Measurements from ENCODE around the gene STRIP2.
"Not testable (repeated sequence)": the region's sequence is repeated elsewhere in the genome, so short reads cannot be mapped to it uniquely, and the experiment has no call there.

The STRIP2 gene

DNA sequence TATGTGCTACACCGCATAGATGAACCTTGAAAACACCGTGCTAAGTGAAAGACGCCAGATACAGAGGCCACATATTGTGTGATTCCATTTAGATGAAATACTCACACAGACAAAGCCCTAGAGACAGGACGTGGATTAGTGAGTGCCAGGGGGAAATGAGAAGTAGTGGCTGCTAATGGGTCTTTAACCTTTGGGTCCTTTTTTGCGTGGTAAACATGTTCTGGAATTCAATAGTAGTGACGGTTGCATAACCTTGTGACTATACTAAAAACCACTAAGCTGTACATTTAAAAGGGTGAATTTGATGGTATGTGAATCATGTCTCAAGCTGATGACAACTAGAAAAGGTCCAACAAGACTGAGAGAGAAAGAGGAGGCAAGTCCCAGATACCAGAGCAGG lies 83.7 kb downstream of the STRIP2 start:
- no peak overlapping the region for H3K9ac ChIP-seq (ENCODE audit: low read depth, low read length)
- H3K27ac ChIP-seq (ENCODE audit: low read depth, low read length), result no peak overlapping the region

GRCh38 chr7:129519464-129519863 lies 85.2 kb downstream of the STRIP2 start:
- H3K9me3 ChIP-seq (ENCODE audit: control insufficient read depth, insufficient read depth, low read length), result no peaks in the 10 kb centered on the region
- no peak overlapping the region for H3K4me3 ChIP-seq (ENCODE audit: low read depth, low read length)
- H3K27ac ChIP-seq (ENCODE audit: low read depth, low read length), result no peak overlapping the region

More for the DNA sequence above, 83.7 kb downstream of the STRIP2 start:
- no peaks in the 10 kb centered on the region for H3K36me3 ChIP-seq (ENCODE audit: control insufficient read depth, insufficient read depth, low read length)
- no peaks in the 10 kb centered on the region for H3K27me3 ChIP-seq (ENCODE audit: control insufficient read depth, insufficient read depth, low read length)
- peaks cover 21% of the 10 kb centered on the region for H3K4me1 ChIP-seq (ENCODE audit: control insufficient read depth, insufficient read depth, low read length)
- no peaks in the 10 kb centered on the region for H3K9me3 ChIP-seq (ENCODE audit: control insufficient read depth, insufficient read depth, low read length)
- no peak overlapping the region for H3K4me3 ChIP-seq (ENCODE audit: low read depth, low read length)

DNA sequence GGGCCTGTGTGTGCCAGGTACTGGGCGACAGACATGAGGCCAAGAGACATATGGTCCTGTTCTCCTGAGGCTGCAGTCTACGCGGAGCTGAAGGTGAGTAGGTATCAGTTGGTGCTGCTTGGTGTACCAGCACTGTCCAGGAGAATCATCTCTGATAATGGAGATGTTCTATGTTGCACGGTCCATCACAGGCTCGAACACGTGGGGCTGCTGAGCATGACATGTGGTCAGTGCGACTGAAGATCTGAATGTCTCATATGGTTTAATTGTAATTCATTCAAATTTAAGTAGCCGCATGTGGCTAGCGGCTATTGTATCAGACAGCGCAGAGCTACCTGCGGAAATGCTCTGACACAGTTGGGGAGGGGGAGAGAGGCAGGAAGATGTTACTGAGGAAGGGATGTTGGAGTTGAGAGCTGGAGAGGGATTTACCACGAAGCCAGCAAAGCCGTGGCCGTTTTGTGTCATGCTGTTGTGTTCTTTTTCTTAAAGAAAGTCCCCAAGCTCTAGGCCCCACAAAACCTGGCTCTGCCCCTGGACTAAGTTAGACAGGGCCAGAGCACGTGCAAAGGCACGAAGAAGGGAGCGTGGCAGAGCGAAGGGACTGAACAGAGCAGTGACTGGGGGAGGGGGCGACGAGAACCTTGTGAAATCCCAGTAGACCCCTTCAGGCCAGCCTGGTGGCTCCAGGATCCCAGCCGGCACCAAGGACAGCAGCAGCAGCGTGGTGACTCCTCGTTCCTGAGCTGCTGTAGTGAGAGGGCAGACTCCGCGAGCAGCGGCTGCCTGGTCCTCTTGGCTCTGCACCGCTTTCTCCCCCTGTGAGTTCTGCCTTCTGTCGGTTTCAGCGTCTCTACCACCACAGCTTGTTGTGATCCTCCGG lies 88.1 kb downstream of the STRIP2 start:
- no peaks in the 10 kb centered on the region for H3K36me3 ChIP-seq (ENCODE audit: control insufficient read depth, insufficient read depth, low read length)
- H3K9me3 ChIP-seq (ENCODE audit: control insufficient read depth, insufficient read depth, low read length), result no peaks in the 10 kb centered on the region
- no peaks in the 10 kb centered on the region for H3K27me3 ChIP-seq (ENCODE audit: control insufficient read depth, insufficient read depth, low read length)
- H3K4me1 ChIP-seq (ENCODE audit: control insufficient read depth, insufficient read depth, low read length), result peaks cover 11% of the 10 kb centered on the region
- no peak overlapping the region for H3K9ac ChIP-seq (ENCODE audit: low read depth, low read length)
- H3K4me3 ChIP-seq (ENCODE audit: low read depth, low read length), result no peak overlapping the region
- H3K27ac ChIP-seq (ENCODE audit: low read depth, low read length), result no peak overlapping the region

More at GRCh38 chr7:129519464-129519863, 85.2 kb downstream of the STRIP2 start:
- Histone ChIP-seq H3K36me3 (ENCODE audit: control insufficient read depth, insufficient read depth, low read length) (no peaks in the 10 kb centered on the region), H3K9ac (ENCODE audit: low read depth, low read length) (no peak overlapping the region; the same call in 1 of the 2 replicates), H3K4me1 (ENCODE audit: control insufficient read depth, insufficient read depth, low read length) (peaks cover 17% of the 10 kb centered on the region), H3K27me3 (ENCODE audit: control insufficient read depth, insufficient read depth, low read length) (no peaks in the 10 kb centered on the region)

DNA sequence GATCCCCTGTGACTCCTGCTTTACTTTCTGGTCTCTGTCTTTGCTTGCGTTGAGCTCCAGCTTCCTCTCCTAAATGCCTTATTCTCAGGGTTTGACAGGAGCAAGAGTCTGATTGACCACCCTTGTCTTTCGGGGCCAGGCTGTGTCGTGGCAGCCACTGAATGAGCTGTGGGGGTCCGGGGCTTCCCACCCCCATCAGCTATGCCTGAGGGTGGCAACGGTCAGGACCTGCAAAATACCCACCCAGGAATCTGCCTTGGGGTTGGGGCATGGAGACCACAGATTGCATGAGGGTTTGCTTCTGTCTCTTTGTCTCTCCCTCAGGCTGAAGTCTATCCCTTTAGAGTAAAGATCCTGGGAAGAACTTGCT lies 88.7 kb downstream of the STRIP2 start:
- Histone ChIP-seq H3K4me1 (ENCODE audit: control insufficient read depth, insufficient read depth, low read length) (peaks cover 11% of the 10 kb centered on the region), H3K9ac (ENCODE audit: low read depth, low read length) (no peak overlapping the region), H3K4me3 (ENCODE audit: low read depth, low read length) (no peak overlapping the region), H3K9me3 (ENCODE audit: control insufficient read depth, insufficient read depth, low read length) (no peaks in the 10 kb centered on the region), H3K36me3 (ENCODE audit: control insufficient read depth, insufficient read depth, low read length) (no peaks in the 10 kb centered on the region), H3K27me3 (ENCODE audit: control insufficient read depth, insufficient read depth, low read length) (no peaks in the 10 kb centered on the region), H3K27ac (ENCODE audit: low read depth, low read length) (no peak overlapping the region)

GRCh38 chr7:129523924-129524323 lies 89.7 kb downstream of the STRIP2 start:
- no peaks in the 10 kb centered on the region for H3K36me3 ChIP-seq (ENCODE audit: control insufficient read depth, insufficient read depth, low read length)
- no peak overlapping the region for H3K4me3 ChIP-seq (ENCODE audit: low read depth, low read length)
- H3K27ac ChIP-seq (ENCODE audit: low read depth, low read length), result no peak overlapping the region

GRCh38 chr7:129524405-129524804 lies 90.2 kb downstream of the STRIP2 start:
- H3K9ac ChIP-seq (ENCODE audit: low read depth, low read length); H3K9me3 ChIP-seq (ENCODE audit: control insufficient read depth, insufficient read depth, low read length); H3K27me3 ChIP-seq (ENCODE audit: control insufficient read depth, insufficient read depth, low read length); H3K4me3 ChIP-seq (ENCODE audit: low read depth, low read length); H3K36me3 ChIP-seq (ENCODE audit: control insufficient read depth, insufficient read depth, low read length); H3K27ac ChIP-seq (ENCODE audit: low read depth, low read length): not testable (repeated sequence)
- H3K4me1 ChIP-seq (ENCODE audit: control insufficient read depth, insufficient read depth, low read length), result peaks cover 11% of the 10 kb centered on the region

More at GRCh38 chr7:129523924-129524323, 89.7 kb downstream of the STRIP2 start:
- H3K27me3 ChIP-seq (ENCODE audit: control insufficient read depth, insufficient read depth, low read length), result no peaks in the 10 kb centered on the region
- H3K4me1 ChIP-seq (ENCODE audit: control insufficient read depth, insufficient read depth, low read length), result peaks cover 11% of the 10 kb centered on the region
- no peak overlapping the region for H3K9ac ChIP-seq (ENCODE audit: low read depth, low read length)
- H3K9me3 ChIP-seq (ENCODE audit: control insufficient read depth, insufficient read depth, low read length), result no peaks in the 10 kb centered on the region

- Histone ChIP-seq H3K36me3 (ENCODE audit: control insufficient read depth, insufficient read depth, low read length) (no peaks in the 10 kb centered on the region), H3K27me3 (ENCODE audit: control insufficient read depth, insufficient read depth, low read length) (no peaks in the 10 kb centered on the region), H3K4me1 (ENCODE audit: control insufficient read depth, insufficient read depth, low read length) (peaks cover 5% of the 10 kb centered on the region; the same call in 1 of the 2 replicates), H3K9me3 (ENCODE audit: control insufficient read depth, insufficient read depth, low read length) (no peaks in the 10 kb centered on the region), H3K9ac (ENCODE audit: low read depth, low read length) (no peak overlapping the region), H3K27ac (ENCODE audit: low read depth, low read length) (no peak overlapping the region), H3K4me3 (ENCODE audit: low read depth, low read length) (no peak overlapping the region)
Observed at GRCh38 chr7:129525225-129525862, 91.1 kb downstream of the STRIP2 start.

DNA sequence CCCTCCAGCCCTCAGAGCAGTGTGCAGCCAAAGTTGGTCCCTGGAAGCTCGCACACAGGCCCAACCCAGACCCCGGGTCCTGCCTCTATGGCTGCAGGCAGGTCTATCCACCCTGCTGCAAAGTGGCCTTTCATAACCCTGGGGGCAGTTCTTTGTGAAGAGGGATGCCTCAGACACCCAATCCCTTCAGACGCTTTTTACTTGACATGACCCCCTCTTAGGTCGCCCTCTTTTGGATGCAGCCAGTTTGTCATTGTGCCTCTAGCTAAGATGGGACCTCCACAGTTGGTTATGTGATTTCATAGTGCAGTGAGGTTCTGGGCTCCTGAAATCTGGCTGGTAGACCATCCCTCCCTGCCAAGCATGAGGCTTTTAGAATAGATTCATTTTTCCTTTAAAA lies 95.4 kb downstream of the STRIP2 start:
- Histone ChIP-seq H3K27ac (ENCODE audit: low read depth, low read length) (no peak overlapping the region), H3K9me3 (ENCODE audit: control insufficient read depth, insufficient read depth, low read length) (no peaks in the 10 kb centered on the region), H3K4me3 (ENCODE audit: low read depth, low read length) (no peak overlapping the region), H3K4me1 (ENCODE audit: control insufficient read depth, insufficient read depth, low read length) (peaks cover 5% of the 10 kb centered on the region), H3K27me3 (ENCODE audit: control insufficient read depth, insufficient read depth, low read length) (no peaks in the 10 kb centered on the region), H3K9ac (ENCODE audit: low read depth, low read length) (no peak overlapping the region), H3K36me3 (ENCODE audit: control insufficient read depth, insufficient read depth, low read length) (no peaks in the 10 kb centered on the region)

DNA sequence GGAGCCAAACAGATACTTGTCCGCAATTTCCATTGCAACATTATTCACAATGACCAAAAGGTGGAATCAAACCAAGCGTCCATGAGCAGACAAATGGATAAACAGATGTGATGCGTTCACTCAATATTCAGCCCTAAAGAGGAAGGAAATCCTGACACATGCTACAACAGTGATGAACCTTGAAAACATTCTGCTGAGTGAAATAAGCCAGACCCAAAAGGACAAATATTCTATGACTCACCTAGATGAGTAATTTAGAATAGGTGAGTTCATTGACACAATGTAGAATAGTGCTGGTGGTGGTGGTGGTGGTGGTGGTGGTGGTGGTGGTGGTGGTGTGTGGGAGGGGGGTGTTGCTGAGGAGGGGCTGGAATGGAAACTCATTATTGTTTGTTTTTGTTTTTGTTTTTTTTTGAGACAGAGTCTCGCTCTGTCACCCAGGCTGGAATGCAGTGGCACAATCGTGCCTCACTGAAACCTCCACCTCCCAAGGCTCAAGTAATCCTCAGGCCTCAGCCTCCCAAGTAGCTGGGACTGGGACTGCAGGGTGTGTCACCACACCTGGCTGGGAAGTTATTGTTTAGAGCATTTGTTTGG lies 96.7 kb downstream of the STRIP2 start:
- Histone ChIP-seq H3K36me3 (ENCODE audit: control insufficient read depth, insufficient read depth, low read length) (no peaks in the 10 kb centered on the region), H3K27ac (ENCODE audit: low read depth, low read length) (no peak overlapping the region), H3K27me3 (ENCODE audit: control insufficient read depth, insufficient read depth, low read length) (no peaks in the 10 kb centered on the region), H3K4me3 (ENCODE audit: low read depth, low read length) (no peak overlapping the region), H3K9ac (ENCODE audit: low read depth, low read length) (no peak overlapping the region), H3K4me1 (ENCODE audit: control insufficient read depth, insufficient read depth, low read length) (peaks cover 5% of the 10 kb centered on the region), H3K9me3 (ENCODE audit: control insufficient read depth, insufficient read depth, low read length) (no peaks in the 10 kb centered on the region)

- no peaks in the 10 kb centered on the region for H3K27me3 ChIP-seq (ENCODE audit: control insufficient read depth, insufficient read depth, low read length)
- H3K36me3 ChIP-seq (ENCODE audit: control insufficient read depth, insufficient read depth, low read length), result no peaks in the 10 kb centered on the region
- H3K27ac ChIP-seq (ENCODE audit: low read depth, low read length), result no peak overlapping the region
- no peak overlapping the region for H3K9ac ChIP-seq (ENCODE audit: low read depth, low read length)
- H3K4me1 ChIP-seq (ENCODE audit: control insufficient read depth, insufficient read depth, low read length), result peaks cover 5% of the 10 kb centered on the region
- H3K4me3 ChIP-seq (ENCODE audit: low read depth, low read length), result no peak overlapping the region
- H3K9me3 ChIP-seq (ENCODE audit: control insufficient read depth, insufficient read depth, low read length), result no peaks in the 10 kb centered on the region
Observed at GRCh38 chr7:129531721-129532120, 97.5 kb downstream of the STRIP2 start.

DNA sequence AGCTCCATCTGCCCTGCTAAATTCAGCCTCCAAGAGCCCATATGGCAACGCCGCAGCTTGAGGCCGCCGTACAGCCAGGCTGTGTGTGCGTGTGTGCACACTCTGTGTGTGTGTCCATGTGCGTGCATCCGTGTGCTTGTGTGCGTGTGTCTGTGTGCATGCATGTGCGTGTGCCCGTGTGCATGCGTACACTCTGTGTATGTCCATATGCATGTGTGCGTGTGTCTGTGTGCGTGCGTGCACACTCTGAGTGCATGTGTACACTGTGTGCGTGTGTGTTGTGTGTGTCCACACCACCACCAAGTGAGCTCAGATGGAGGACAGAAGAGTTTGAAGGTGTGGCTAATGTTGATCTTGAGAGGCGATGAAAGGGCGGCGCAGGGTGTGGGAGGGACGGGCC lies 98.1 kb downstream of the STRIP2 start:
- Histone ChIP-seq H3K4me3 (ENCODE audit: low read depth, low read length) (no peak overlapping the region), H3K9ac (ENCODE audit: low read depth, low read length) (no peak overlapping the region), H3K27me3 (ENCODE audit: control insufficient read depth, insufficient read depth, low read length) (no peaks in the 10 kb centered on the region), H3K27ac (ENCODE audit: low read depth, low read length) (no peak overlapping the region), H3K9me3 (ENCODE audit: control insufficient read depth, insufficient read depth, low read length) (no peaks in the 10 kb centered on the region), H3K36me3 (ENCODE audit: control insufficient read depth, insufficient read depth, low read length) (no peaks in the 10 kb centered on the region), H3K4me1 (ENCODE audit: control insufficient read depth, insufficient read depth, low read length) (peaks cover 5% of the 10 kb centered on the region)
